Medulla oblongata (tissue), 1 donor: Measurements from ENCODE around the gene SEC16B.
A peak's percentile ranks its signal among the peaks of the same experiment; 100 is the strongest.

ENCODE experiments used
- DNase-seq: peaks from one replicate; pipeline ENCODE4 v3.0.0-alpha.2; 2015; ENCODE audit errors: extremely low spot score

Gene SEC16B

GRCh38 chr1:177977141-177977540 is 7.3 kb upstream of the SEC16B start:
- DNase-seq, result no peak

- DNase-seq, result no peak
These were observed 6.7 kb upstream of the SEC16B start for GRCh38 chr1:177976596-177976995.

- no peak for DNase-seq
These were observed 6.0 kb upstream of the SEC16B start for GRCh38 chr1:177975588-177976495.

GRCh38 chr1:177973585-177973984 is 3.7 kb upstream of the SEC16B start:
- DNase-seq, result no peak

GRCh38 chr1:177969109-177969508 is 749 bp downstream of the SEC16B start:
- DNase-seq, result no peak

- no peak for DNase-seq
These were observed 3.7 kb downstream of the SEC16B start for GRCh38 chr1:177966199-177966598.

GRCh38 chr1:177965293-177965692 is 4.6 kb downstream of the SEC16B start:
- DNase-seq, result no peak

- DNase-seq, result no peak
These were observed 5.5 kb downstream of the SEC16B start for GRCh38 chr1:177964336-177964735.

- DNase-seq, result no peak
These were observed 8.8 kb downstream of the SEC16B start for GRCh38 chr1:177960939-177961622.

GRCh38 chr1:177959811-177960515 is 9.9 kb downstream of the SEC16B start:
- no peak for DNase-seq

- no peak for DNase-seq
These were observed 11.8 kb downstream of the SEC16B start for GRCh38 chr1:177958092-177958491.

GRCh38 chr1:177954076-177954475 is 15.8 kb downstream of the SEC16B start:
- DNase-seq, result no peak

- DNase-seq, result no peak
These were observed 16.3 kb downstream of the SEC16B start for GRCh38 chr1:177953549-177953948.

GRCh38 chr1:177952691-177953090 is 17.2 kb downstream of the SEC16B start:
- no peak for DNase-seq

GRCh38 chr1:177952249-177952648 is 17.6 kb downstream of the SEC16B start:
- no peak for DNase-seq

GRCh38 chr1:177950506-177950905 is 19.4 kb downstream of the SEC16B start:
- DNase-seq, result no peak

- DNase-seq, result peak; percentile 89
These were observed 21.4 kb downstream of the SEC16B start for GRCh38 chr1:177948336-177948972.

- no peak for DNase-seq
These were observed 22.2 kb downstream of the SEC16B start for GRCh38 chr1:177947623-177948022.

- peak; percentile 78 for DNase-seq
These were observed 23.8 kb downstream of the SEC16B start for GRCh38 chr1:177945943-177946650.

GRCh38 chr1:177944016-177944949 is 25.6 kb downstream of the SEC16B start:
- DNase-seq, result no peak
